ENCODE measurements around the gene COL4A2.

Gene COL4A2

GRCh38 chr13:110314516-110315245, 7.6 kb downstream of the COL4A2 start:
- TF ChIP-seq CTCF (IDR thresholded peaks at IDR 0.05; ENCODE audit: low read depth, low read length, missing control alignments) = no peak
- no peak for DNase-seq (ENCODE audit: extremely low read depth, low read depth)
- H3K4me3 ChIP-seq (replicated peaks; ENCODE audit: low read depth, low read length) = no peak overlapping the region

- no peak overlapping the region for H3K4me3 ChIP-seq (replicated peaks; ENCODE audit: low read depth, low read length)
- no peak for DNase-seq (ENCODE audit: extremely low read depth, low read depth)
- no peak for TF ChIP-seq CTCF (IDR thresholded peaks at IDR 0.05; ENCODE audit: low read depth, low read length, missing control alignments)
These were observed 9.1 kb downstream of the COL4A2 start for GRCh38 chr13:110316196-110316595.

GRCh38 chr13:110317093-110317492, 10.0 kb downstream of the COL4A2 start:
- no peak overlapping the region for H3K4me3 ChIP-seq (replicated peaks; ENCODE audit: low read depth, low read length)
- TF ChIP-seq CTCF (IDR thresholded peaks at IDR 0.05; ENCODE audit: low read depth, low read length, missing control alignments) = no peak
- DNase-seq (ENCODE audit: extremely low read depth, low read depth) = no peak

GRCh38 chr13:110317496-110318195, 10.6 kb downstream of the COL4A2 start:
- TF ChIP-seq CTCF (IDR thresholded peaks at IDR 0.05; ENCODE audit: low read depth, low read length, missing control alignments) = no peak
- no peak overlapping the region for H3K4me3 ChIP-seq (replicated peaks; ENCODE audit: low read depth, low read length)
- no peak for DNase-seq (ENCODE audit: extremely low read depth, low read depth)

GRCh38 chr13:110318920-110319319, 11.8 kb downstream of the COL4A2 start:
- no peak for TF ChIP-seq CTCF (IDR thresholded peaks at IDR 0.05; ENCODE audit: low read depth, low read length, missing control alignments)

GRCh38 chr13:110319397-110319773, 12.3 kb downstream of the COL4A2 start:
- H3K4me3 ChIP-seq (replicated peaks; ENCODE audit: low read depth, low read length) = no peak overlapping the region
- DNase-seq (ENCODE audit: extremely low read depth, low read depth) = no peak
- TF ChIP-seq CTCF (IDR thresholded peaks at IDR 0.05; ENCODE audit: low read depth, low read length, missing control alignments) = no peak

More at GRCh38 chr13:110318920-110319319, 11.8 kb downstream of the COL4A2 start:
- no peak overlapping the region for H3K4me3 ChIP-seq (replicated peaks; ENCODE audit: low read depth, low read length)
- no peak for DNase-seq (ENCODE audit: extremely low read depth, low read depth)
